Measurements from ENCODE around the gene CCL18.

- TF ChIP-seq CTCF (IDR thresholded peaks at IDR 0.05; ENCODE audit: low read depth, low read length): no peak
- no peak for TF ChIP-seq EZH2phosphoT487 (IDR thresholded peaks at IDR 0.05; ENCODE audit: low read depth)
These were observed 36.3 kb upstream of the CCL18 start for GRCh38 chr17:36027761-36028160.
